SK-N-SH (cell line): ENCODE results near the gene PIK3R5. TPM values are rescaled to one million over a fixed set of nuclear protein-coding genes. Genes with fewer than 3 reads are reported as not detected.
A peak's percentile ranks its signal among the peaks of the same experiment; 100 is the strongest.
"Not testable (repeated sequence)": the region's sequence is repeated elsewhere in the genome, so short reads cannot be mapped to it uniquely, and the experiment has no call there.

ENCODE experiments used
- CTCF ChIA-PET: fragments of 300-600, 350-600 bp; formaldehyde crosslinking; extraction: SDS; loops from one replicate; lab custom pipeline; 2021; lab: Yijun Ruan, JAX
- POLR2A ChIA-PET: fragments of 350-600 bp; sonication (Branson Sonifier 250); formaldehyde crosslinking; extraction: SDS; loops from one replicate; lab custom pipeline; 2020; ENCODE audit warnings: antibody characterized with exemption, inconsistent platforms; lab: Yijun Ruan, JAX
- DNase-seq: peaks from one replicate; pipeline ENCODE4 v3.0.0; 2012
- H2AFZ ChIP-seq: fragments of 200-600 bp; sonication (generic); 2 replicates; pipeline ENCODE4 v1.8.1; 2016; ENCODE audit warnings: antibody characterized with exemption, mild to moderate bottlenecking, low read depth
- H3F3A ChIP-seq: fragments of 200-600 bp; sonication (generic); replicated peaks from 2 replicates; pipeline ENCODE3; 2016; ENCODE audit warnings: antibody characterized with exemption, mild to moderate bottlenecking; ENCODE audit not compliant: insufficient read depth
- H3K27ac ChIP-seq, 2 experiments: fragments of 200-500 bp in 1 of 2; fragments of 200-600 bp in 1 of 2; sonication (Bioruptor generic) in 1 of 2; sonication (generic), shearing (Covaris generic) in 1 of 2; 2 replicates each; pipeline versions ENCODE4 v1.5.1 to v1.6.1; 2014 to 2016; ENCODE audit warnings: low read depth in 2 of 2, inconsistent platforms in 1 of 2, low read length in 1 of 2, mild to moderate bottlenecking in 1 of 2, mixed read lengths in 1 of 2
- H3K27me3 ChIP-seq: fragments of 200-600 bp; sonication (generic), shearing (Covaris generic); 2 replicates; pipeline ENCODE4 v1.6.1; 2016; ENCODE audit warnings: mixed run types; ENCODE audit not compliant: insufficient read depth
- H3K36me3 ChIP-seq, 2 experiments: fragments of 200-500 bp in 1 of 2; fragments of 200-600 bp in 1 of 2; sonication (Bioruptor generic) in 1 of 2; sonication (generic) in 1 of 2; replicated peaks in 1 of 2; 2 replicates each; pipeline versions ENCODE3 to v1.5.1; 2014 to 2016; ENCODE audit warnings: low read length in 1 of 2, mild to moderate bottlenecking in 1 of 2; ENCODE audit not compliant: insufficient read depth in 2 of 2, control insufficient read depth in 1 of 2
- H3K4me1 ChIP-seq, 2 experiments: fragments of 200-500 bp in 1 of 2; fragments of 200-600 bp in 1 of 2; sonication (Bioruptor generic) in 1 of 2; sonication (generic), shearing (Covaris generic) in 1 of 2; 2 replicates each; pipeline versions ENCODE4 v1.5.1 to v1.6.1; 2014 to 2016; ENCODE audit warnings: low read depth in 1 of 2, low read length in 1 of 2, mixed run types in 1 of 2; ENCODE audit not compliant: insufficient read depth in 2 of 2, control insufficient read depth in 1 of 2
- H3K4me2 ChIP-seq: fragments of 200-600 bp; sonication (generic), shearing (Covaris generic); 2 replicates; pipeline ENCODE4 v1.6.1; 2017; ENCODE audit warnings: mixed run types
- H3K4me3 ChIP-seq, 2 experiments: fragments of 200-500 bp in 1 of 2; fragments of 200-600 bp in 1 of 2; sonication (Bioruptor generic) in 1 of 2; sonication (generic), shearing (Covaris generic) in 1 of 2; 2 replicates each; pipeline versions ENCODE4 v1.5.1 to v1.8.1; 2014 to 2016; ENCODE audit warnings: low read depth in 2 of 2, inconsistent platforms in 1 of 2, low read length in 1 of 2, mild to moderate bottlenecking in 1 of 2, mixed read lengths in 1 of 2, moderate library complexity in 1 of 2
- H3K79me2 ChIP-seq: fragments of 200-600 bp; sonication (generic); 2 replicates; pipeline ENCODE4 v1.8.1; 2017; ENCODE audit warnings: mild to moderate bottlenecking; ENCODE audit not compliant: insufficient read depth
- H3K9ac ChIP-seq: fragments of 200-600 bp; sonication (generic); 2 replicates; pipeline ENCODE4 v1.6.1; 2017; ENCODE audit warnings: mixed run types
- H3K9me2 ChIP-seq: fragments of 200-600 bp; sonication (generic); 2 replicates; pipeline ENCODE4 v1.6.1; 2017; ENCODE audit warnings: mixed run types
- H3K9me3 ChIP-seq: fragments of 200-600 bp; sonication (generic); 2 replicates; pipeline ENCODE4 v1.6.1; 2017; ENCODE audit warnings: mixed run types, mild to moderate bottlenecking, moderate library complexity
- H4K20me1 ChIP-seq: fragments of 200-600 bp; sonication (generic); 2 replicates; pipeline ENCODE4 v1.6.1; 2017; ENCODE audit warnings: mild to moderate bottlenecking, mixed run types; ENCODE audit not compliant: insufficient read depth
- ELF1 ChIP-seq: IDR thresholded peaks from 2 replicates; pipeline ENCODE4 v1.4.0; 2012
- FOSL2 ChIP-seq: IDR thresholded peaks from 2 replicates; pipeline ENCODE4 v1.4.0; 2012; ENCODE audit warnings: low read depth, mild to moderate bottlenecking, moderate library complexity, borderline replicate concordance
- FOXM1 ChIP-seq: IDR thresholded peaks from 2 replicates; pipeline ENCODE4 v1.4.0; 2012; ENCODE audit warnings: low read depth, mild to moderate bottlenecking
- GATA2 ChIP-seq: sonication (generic); formaldehyde crosslinking; IDR thresholded peaks from 2 replicates; pipeline ENCODE4 v1.5.0; 2020; ENCODE audit warnings: mild to moderate bottlenecking, missing genetic modification reagents
- MAX ChIP-seq: IDR thresholded peaks from 2 replicates; pipeline ENCODE4 v1.4.0; 2012; ENCODE audit warnings: low read depth
- MXI1 ChIP-seq: IDR thresholded peaks from 2 replicates; pipeline ENCODE4 v1.6.1; 2012; ENCODE audit warnings: mild to moderate bottlenecking, low read depth, low read length, improper control_type of control experiment
- PBX3 ChIP-seq: IDR thresholded peaks from 2 replicates; pipeline ENCODE4; 2012
- POLR2AphosphoS5 ChIP-seq: IDR thresholded peaks from 2 replicates; pipeline ENCODE4 v1.6.1; 2012; ENCODE audit warnings: low read depth, low read length
- RCOR1 ChIP-seq: fragments of 150-350 bp; IDR thresholded peaks from 2 replicates; pipeline ENCODE4 v1.6.1; 2017; ENCODE audit warnings: antibody characterized with exemption, low read length
- REST ChIP-seq: IDR thresholded peaks from 2 replicates; pipeline ENCODE4 v1.6.1; 2012; ENCODE audit warnings: mild to moderate bottlenecking, low read depth, low read length, moderate library complexity
- RFX5 ChIP-seq: IDR thresholded peaks from 2 replicates; pipeline ENCODE4 v1.6.1; 2012; ENCODE audit warnings: mild to moderate bottlenecking, improper control_type of control experiment, low read length
- RXRA ChIP-seq: IDR thresholded peaks from 2 replicates; pipeline ENCODE4 v1.4.0; 2012; ENCODE audit warnings: low read depth, mild to moderate bottlenecking, borderline replicate concordance
- SIN3A ChIP-seq: IDR thresholded peaks from 2 replicates; pipeline ENCODE4 v1.6.1; 2012; ENCODE audit warnings: low read depth, mild to moderate bottlenecking, low read length, moderate library complexity, borderline replicate concordance
- SMC3 ChIP-seq: IDR thresholded peaks from 2 replicates; pipeline ENCODE4 v1.6.1; 2012; ENCODE audit warnings: low read depth, low read length, improper control_type of control experiment
- TEAD4 ChIP-seq: IDR thresholded peaks from 2 replicates; pipeline ENCODE4 v1.4.0; 2012; ENCODE audit warnings: mild to moderate bottlenecking, borderline replicate concordance; ENCODE audit not compliant: insufficient read depth
- USF2 ChIP-seq: fragments of 150-350 bp; IDR thresholded peaks from 2 replicates; pipeline ENCODE4 v1.6.1; 2017; ENCODE audit warnings: antibody characterized with exemption, low read length, low read depth, borderline replicate concordance
- YY1 ChIP-seq: IDR thresholded peaks from 2 replicates; pipeline ENCODE4 v1.4.0; 2012; ENCODE audit warnings: low read depth, mild to moderate bottlenecking
- ZBTB33 ChIP-seq: IDR thresholded peaks from 2 replicates; pipeline ENCODE4 v1.4.0; 2012; ENCODE audit warnings: low read depth, borderline replicate concordance
- WGBS: methylation state at CpG from one replicate; pipeline ENCODE4 v1.1.6; 2017; ENCODE audit warnings: low lambda C conversion rate; 5-methylcytosine and 5-hydroxymethylcytosine counted together
- polyA plus RNA-seq, 3 experiments: library from polyadenylated mRNA; depleted of rRNA; stranded (reverse); fragments of >200 nt; gene quantifications; 2 replicates each; pipeline ENCODE4 v1.2.3, GENCODE V29; 2012

PIK3R5 gene
- polyA plus RNA-seq, 1 of the 3 experiments (the other 2 are of a cell fraction) = not detected

- H3K4me3 ChIP-seq = no peak overlapping the region
- H3K79me2 ChIP-seq = no peaks in the 10 kb centered on the region
- H3K9me2 ChIP-seq = no peaks in the 10 kb centered on the region
- no peaks in the 10 kb centered on the region for H4K20me1 ChIP-seq
- ChIA-PET POLR2A (no interaction called here), CTCF (no interaction called here)
- H3K4me2 ChIP-seq = no peak overlapping the region; the same call in 1 of the 2 replicates
- H3K27me3 ChIP-seq = peaks cover 13% of the 10 kb centered on the region; the same call in 1 of the 2 replicates
- H3K9ac ChIP-seq = no peak overlapping the region
- H3F3A ChIP-seq = no peaks in the 10 kb centered on the region
- peaks cover 0 to 2% of the 10 kb centered on the region in 2 experiments; a peak in 1 of 4 replicates for H3K4me1 ChIP-seq
- no peak overlapping the region for H3K27ac ChIP-seq
- H3K9me3 ChIP-seq = no peaks in the 10 kb centered on the region
- DNase-seq = no peak
- H3K36me3 ChIP-seq = no peaks in the 10 kb centered on the region
- H2AFZ ChIP-seq = no peak overlapping the region
- 19% methylated on average over 14 of the region's 14 CpGs for WGBS
- TF ChIP-seq ELF1 = no peak
- TF ChIP-seq REST = no peak
- TF ChIP-seq POLR2AphosphoS5 = no peak
- TF ChIP-seq FOSL2 = no peak
- TF ChIP-seq TEAD4 = no peak
- no peak for TF ChIP-seq MXI1
- no peak for TF ChIP-seq ZBTB33
- no peak for TF ChIP-seq YY1
- TF ChIP-seq RXRA = no peak
- TF ChIP-seq MAX = no peak
- no peak for TF ChIP-seq SIN3A
- no peak for TF ChIP-seq GATA2 (CRISPR knock-in tag)
- no peak for TF ChIP-seq PBX3
- no peak for TF ChIP-seq USF2
- TF ChIP-seq FOXM1 = no peak
- no peak for TF ChIP-seq RFX5
- no peak for TF ChIP-seq RCOR1
- TF ChIP-seq SMC3 = no peak
- TF ChIP-seq, all 33 proteins: peak for 0
Measured at GRCh38 chr17:8856869-8857575, 108.5 kb downstream of the PIK3R5 start.

GRCh38 chr17:8856205-8856603 lies 109.3 kb downstream of the PIK3R5 start:
- H3K9me3 ChIP-seq, H3F3A ChIP-seq, H3K4me1 ChIP-seq, H3K79me2 ChIP-seq, H3K36me3 ChIP-seq, H3K27ac ChIP-seq, H3K4me3 ChIP-seq, DNase-seq, POLR2A ChIA-PET, H3K9ac ChIP-seq, H3K9me2 ChIP-seq, H4K20me1 ChIP-seq, CTCF ChIA-PET, H2AFZ ChIP-seq: not testable (repeated sequence)
- H3K27me3 ChIP-seq = peaks cover 11% of the 10 kb centered on the region; the same call in 1 of the 2 replicates
- peak overlapping the region; percentile 19; the same call in 1 of the 2 replicates for H3K4me2 ChIP-seq
- WGBS = 17% methylated on average over 5 of the region's 6 CpGs
